ENCODE results near the gene SORBS1.

- no peak for TF ChIP-seq CTCF (IDR thresholded peaks at IDR 0.05)
- no peak for TF ChIP-seq EZH2 (IDR thresholded peaks at IDR 0.05; ENCODE audit: borderline replicate concordance, insufficient read depth, low read depth, low read length, poor library complexity, severe bottlenecking)
Observed at GRCh38 chr10:95600158-95600557, 39.0 kb upstream of the SORBS1 start.
